H9 (cell line): ENCODE measurements around the gene DPH3. TPM values are rescaled to one million over a fixed set of nuclear protein-coding genes. Genes with fewer than 3 reads are reported as not detected.

Source experiments
- DNase-seq: peaks from one replicate; pipeline ENCODE4 v3.0.0-alpha.2; 2017
- H2AFZ ChIP-seq: one replicate; pipeline ENCODE4 v1.6.1; 2013; ENCODE audit warnings: mild to moderate bottlenecking, low read length, control low read depth, moderate library complexity
- H2AK5ac ChIP-seq: 2 replicates; pipeline ENCODE4 v1.6.1; 2013; ENCODE audit warnings: low read length, control low read depth, mixed read lengths; ENCODE audit not compliant: insufficient read length
- H2BK120ac ChIP-seq: one replicate; pipeline ENCODE4 v1.6.1; 2013; ENCODE audit warnings: low read depth, mild to moderate bottlenecking, low read length, control low read depth, inconsistent platforms; ENCODE audit not compliant: poor library complexity, severe bottlenecking
- H2BK12ac ChIP-seq: 2 replicates; pipeline ENCODE4 v1.6.1; 2013; ENCODE audit warnings: low read length, control low read depth, mixed read lengths, low read depth; ENCODE audit not compliant: insufficient read length
- H2BK15ac ChIP-seq: 2 replicates; pipeline ENCODE4 v1.6.1; 2013; ENCODE audit warnings: low read depth, low read length, control low read depth
- H2BK20ac ChIP-seq: one replicate; pipeline ENCODE4 v1.6.1; 2013; ENCODE audit warnings: low read depth, mild to moderate bottlenecking, low read length, control low read depth, inconsistent platforms; ENCODE audit not compliant: poor library complexity, severe bottlenecking
- H2BK5ac ChIP-seq: 2 replicates; pipeline ENCODE4 v1.6.1; 2013; ENCODE audit warnings: low read length, control low read depth, mixed read lengths; ENCODE audit not compliant: insufficient read length
- H3K14ac ChIP-seq: 2 replicates; pipeline ENCODE4 v1.6.1; 2013; ENCODE audit warnings: low read length, control low read depth; ENCODE audit not compliant: insufficient read depth
- H3K18ac ChIP-seq: 2 replicates; pipeline ENCODE4 v1.6.1; 2013; ENCODE audit warnings: low read depth, mild to moderate bottlenecking, mixed read lengths, low read length, control low read depth; ENCODE audit not compliant: insufficient read length
- H3K23ac ChIP-seq: 2 replicates; pipeline ENCODE4 v1.6.1; 2013; ENCODE audit warnings: low read length, control low read depth, mixed read lengths, low read depth; ENCODE audit not compliant: insufficient read length
- H3K23me2 ChIP-seq: 2 replicates; pipeline ENCODE4 v1.6.1; 2013; ENCODE audit warnings: low read depth, mild to moderate bottlenecking, mixed read lengths, low read length, control low read depth; ENCODE audit not compliant: insufficient read length, poor library complexity, severe bottlenecking
- H3K27ac ChIP-seq: 2 replicates; pipeline ENCODE4 v1.5.1; 2013; ENCODE audit warnings: low read length, control low read depth, mixed read lengths, low read depth; ENCODE audit not compliant: insufficient read length
- H3K27me3 ChIP-seq: 2 replicates; pipeline ENCODE4 v1.6.1; 2013; ENCODE audit warnings: low read length, control low read depth, inconsistent platforms; ENCODE audit not compliant: insufficient read depth
- H3K4ac ChIP-seq: 2 replicates; pipeline ENCODE4 v1.6.1; 2013; ENCODE audit warnings: low read depth, mild to moderate bottlenecking, control low read depth, inconsistent platforms, low read length, moderate library complexity
- H3K4me1 ChIP-seq: 2 replicates; pipeline ENCODE4 v1.6.1; 2013; ENCODE audit warnings: low read length, control low read depth, inconsistent platforms; ENCODE audit not compliant: insufficient read depth
- H3K4me2 ChIP-seq: 2 replicates; pipeline ENCODE4 v1.6.1; 2013; ENCODE audit warnings: low read length, control low read depth, mixed read lengths; ENCODE audit not compliant: insufficient read length, insufficient read depth
- H3K56ac ChIP-seq: 2 replicates; pipeline ENCODE4 v1.6.1; 2013; ENCODE audit warnings: low read depth, mild to moderate bottlenecking, mixed read lengths, low read length, control low read depth; ENCODE audit not compliant: insufficient read length
- H3K79me1 ChIP-seq: 2 replicates; pipeline ENCODE4 v1.6.1; 2013; ENCODE audit warnings: low read depth, mild to moderate bottlenecking, moderate library complexity, low read length, control low read depth, inconsistent platforms; ENCODE audit not compliant: insufficient read depth, poor library complexity, severe bottlenecking
- H3K79me2 ChIP-seq: 2 replicates; pipeline ENCODE4 v1.6.1; 2013; ENCODE audit warnings: low read length, control low read depth, inconsistent platforms; ENCODE audit not compliant: insufficient read depth
- H3K9ac ChIP-seq: 2 replicates; pipeline ENCODE4 v1.6.1; 2013; ENCODE audit warnings: low read length, control low read depth, mixed read lengths; ENCODE audit not compliant: insufficient read length; ENCODE audit errors: extremely low read depth
- H3K9me3 ChIP-seq: one replicate; pipeline ENCODE4 v1.6.1; 2013; ENCODE audit warnings: low read depth, low read length, inconsistent platforms; ENCODE audit not compliant: control insufficient read depth
- H3T11ph ChIP-seq: one replicate; pipeline ENCODE4 v1.6.1; 2013; ENCODE audit warnings: mild to moderate bottlenecking, low read length, control low read depth, inconsistent platforms
- H4K20me1 ChIP-seq: one replicate; pipeline ENCODE4 v1.6.1; 2013; ENCODE audit not compliant: control insufficient read depth, insufficient read length, insufficient read depth
- H4K5ac ChIP-seq: 2 replicates; pipeline ENCODE4 v1.6.1; 2013; ENCODE audit warnings: low read depth, mild to moderate bottlenecking, mixed read lengths, low read length, control low read depth; ENCODE audit not compliant: insufficient read length
- H4K8ac ChIP-seq: replicated peaks from 2 replicates; pipeline ENCODE4 v1.6.1; 2013; ENCODE audit warnings: low read length, control low read depth, mixed read lengths, low read depth; ENCODE audit not compliant: insufficient read length
- H4K91ac ChIP-seq: 2 replicates; pipeline ENCODE4 v1.6.1; 2013; ENCODE audit warnings: low read depth, mild to moderate bottlenecking, moderate library complexity, mixed read lengths, low read length, control low read depth; ENCODE audit not compliant: insufficient read length
- H3K27ac Mint-ChIP-seq, 3 experiments: 2 replicates in 2 of 3; 3 replicates in 1 of 3; pipeline ENCODE4 v1.8.0; 2020 to 2021; ENCODE audit warnings: mixed read lengths in 3 of 3, mild to moderate bottlenecking in 1 of 3, moderate library complexity in 1 of 3
- H3K27me3 Mint-ChIP-seq: 2 replicates; pipeline ENCODE4 v1.8.0; 2021; ENCODE audit warnings: low read depth, mild to moderate bottlenecking, moderate library complexity, mixed read lengths
- H3K36me3 Mint-ChIP-seq, 3 experiments: 2 replicates in 2 of 3; 3 replicates in 1 of 3; pipeline ENCODE4 v1.8.0; 2020 to 2021; ENCODE audit warnings: low read depth in 3 of 3, mixed read lengths in 3 of 3; ENCODE audit not compliant: insufficient read depth in 1 of 3
- H3K4me1 Mint-ChIP-seq, 2 experiments: 2 replicates each; pipeline ENCODE4 v1.8.0; 2020; ENCODE audit warnings: mixed read lengths in 2 of 2
- H3K4me3 Mint-ChIP-seq, 2 experiments: 2 replicates in 1 of 2; 3 replicates in 1 of 2; pipeline ENCODE4 v1.8.0; 2020 to 2021; ENCODE audit warnings: mild to moderate bottlenecking in 2 of 2, mixed read lengths in 2 of 2, moderate library complexity in 1 of 2
- H3K9me3 Mint-ChIP-seq, 2 experiments: 2 replicates in 1 of 2; 3 replicates in 1 of 2; pipeline ENCODE4 v1.8.0; 2020; ENCODE audit warnings: mild to moderate bottlenecking in 2 of 2, mixed read lengths in 2 of 2, moderate library complexity in 1 of 2
- WGBS: extraction: QIAGEN DNeasy Blood & Tissue Kit; methylation state at CpG from one replicate; pipeline ENCODE4 v1.1.7; 2013; ENCODE audit warnings: missing lambda C conversion rate, low lambda C conversion rate, mixed read lengths; ENCODE audit not compliant: insufficient read length; ENCODE audit errors: extremely low coverage; 5-methylcytosine and 5-hydroxymethylcytosine counted together
- total RNA-seq: library from RNA; stranded (reverse); gene quantifications from 2 replicates; pipeline ENCODE4 v1.2.1, GENCODE V29; 2021
- TF ChIP-seq, protein P1 (sequence below): fragments of 200-600 bp; sonication (generic); conservative IDR thresholded peaks from 3 replicates; pipeline ENCODE4 v1.8.0; 2021; ENCODE audit warnings: antibody characterized with exemption, mild to moderate bottlenecking

The DPH3 gene
- total RNA-seq, 1 experiment from 2014 or later, result 36.2 TPM

DNA sequence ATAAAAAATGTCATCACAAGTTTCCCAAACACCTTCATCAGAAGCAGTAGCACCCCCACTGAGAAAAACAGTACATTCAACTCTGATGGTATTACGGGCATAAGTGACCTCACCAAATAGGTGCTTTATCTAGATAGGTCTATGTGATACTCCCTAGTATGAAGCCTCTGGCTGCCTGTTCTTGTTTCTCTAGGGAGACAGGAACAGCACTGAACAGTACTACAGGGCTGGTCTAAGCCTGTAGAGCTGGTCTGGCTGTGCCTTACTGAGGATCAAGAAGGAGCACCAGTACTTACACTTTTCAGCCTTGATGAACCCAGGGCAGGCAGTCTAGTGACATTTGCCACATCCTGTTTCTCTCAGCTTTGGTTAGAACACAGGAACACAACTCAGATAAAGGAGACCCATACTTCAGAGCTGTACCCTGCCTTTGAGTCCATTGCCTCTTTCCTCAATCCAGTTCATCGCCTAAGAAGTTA lies 36.2 kb upstream of the DPH3 start:
- no peaks in the 10 kb centered on the region for H3K27me3 Mint-ChIP-seq
- TF ChIP-seq, protein P1, sequence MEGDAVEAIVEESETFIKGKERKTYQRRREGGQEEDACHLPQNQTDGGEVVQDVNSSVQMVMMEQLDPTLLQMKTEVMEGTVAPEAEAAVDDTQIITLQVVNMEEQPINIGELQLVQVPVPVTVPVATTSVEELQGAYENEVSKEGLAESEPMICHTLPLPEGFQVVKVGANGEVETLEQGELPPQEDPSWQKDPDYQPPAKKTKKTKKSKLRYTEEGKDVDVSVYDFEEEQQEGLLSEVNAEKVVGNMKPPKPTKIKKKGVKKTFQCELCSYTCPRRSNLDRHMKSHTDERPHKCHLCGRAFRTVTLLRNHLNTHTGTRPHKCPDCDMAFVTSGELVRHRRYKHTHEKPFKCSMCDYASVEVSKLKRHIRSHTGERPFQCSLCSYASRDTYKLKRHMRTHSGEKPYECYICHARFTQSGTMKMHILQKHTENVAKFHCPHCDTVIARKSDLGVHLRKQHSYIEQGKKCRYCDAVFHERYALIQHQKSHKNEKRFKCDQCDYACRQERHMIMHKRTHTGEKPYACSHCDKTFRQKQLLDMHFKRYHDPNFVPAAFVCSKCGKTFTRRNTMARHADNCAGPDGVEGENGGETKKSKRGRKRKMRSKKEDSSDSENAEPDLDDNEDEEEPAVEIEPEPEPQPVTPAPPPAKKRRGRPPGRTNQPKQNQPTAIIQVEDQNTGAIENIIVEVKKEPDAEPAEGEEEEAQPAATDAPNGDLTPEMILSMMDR, result no peak
- peaks cover 20% of the 10 kb centered on the region; the same call in 1 of the 2 replicates for H3K4me1 ChIP-seq
- H4K5ac ChIP-seq, result no peak overlapping the region
- no peak overlapping the region for H2AK5ac ChIP-seq
- H2AFZ ChIP-seq, result no peak overlapping the region
- H3K4me3 Mint-ChIP-seq, result no peak overlapping the region
- no peaks in the 10 kb centered on the region for H3K23me2 ChIP-seq
- no peak overlapping the region for H2BK120ac ChIP-seq
- H3K9me3 Mint-ChIP-seq, result peaks cover 0 to 6% of the 10 kb centered on the region in 2 experiments; a peak in 4 of 5 replicates
- H2BK5ac ChIP-seq, result no peak overlapping the region
- no peak overlapping the region for H3K4me2 ChIP-seq
- WGBS, result no CpG with 5 or more reads among the region's 2 CpGs
- H3K18ac ChIP-seq, result no peak overlapping the region
- H4K8ac ChIP-seq, result no peak overlapping the region
- no peak overlapping the region for H3K56ac ChIP-seq
- H3K9me3 ChIP-seq, result no peaks in the 10 kb centered on the region
- peaks cover 31 to 43% (median 40%) of the 10 kb centered on the region in 3 experiments for H3K36me3 Mint-ChIP-seq
- H3K14ac ChIP-seq, result no peak overlapping the region
- no peak overlapping the region for H3T11ph ChIP-seq
- no peak overlapping the region for H3K23ac ChIP-seq
- no peak overlapping the region for H4K91ac ChIP-seq
- no peak overlapping the region for H2BK20ac ChIP-seq
- H3K27me3 ChIP-seq, result no peaks in the 10 kb centered on the region
- no peak overlapping the region for H3K27ac ChIP-seq
- H2BK15ac ChIP-seq, result no peak overlapping the region
- H3K4ac ChIP-seq, result no peak overlapping the region
- H3K79me2 ChIP-seq, result no peaks in the 10 kb centered on the region
- DNase-seq, result no peak
- H3K79me1 ChIP-seq, result no peaks in the 10 kb centered on the region
- no peak overlapping the region for H2BK12ac ChIP-seq
- H3K4me1 Mint-ChIP-seq, result peaks cover 36 to 38% of the 10 kb centered on the region in 2 experiments
- no peaks in the 10 kb centered on the region for H4K20me1 ChIP-seq
- H3K27ac Mint-ChIP-seq, result peak overlapping the region; percentile 9 to 99 (median 94); a peak in 5 of 7 replicates
- H3K9ac ChIP-seq, result no peak overlapping the region
